Hepatocyte (in vitro differentiated cells): Measurements from ENCODE around the gene BCL2L1. TPM values are rescaled to one million over a fixed set of nuclear protein-coding genes. Genes with fewer than 3 reads are reported as not detected.

ENCODE experiments used
- DNase-seq: peaks from one replicate; pipeline ENCODE4 v3.0.0-alpha.2; 2016; ENCODE audit warnings: low spot score
- H2AFZ ChIP-seq: fragments of 200-600 bp; sonication (generic); 2 replicates; pipeline ENCODE4 v1.6.0; 2016; ENCODE audit warnings: antibody characterized with exemption, mild to moderate bottlenecking
- H3K27ac ChIP-seq: fragments of 200-600 bp; sonication (generic); 2 replicates; pipeline ENCODE4 v1.5.1; 2016; ENCODE audit warnings: mild to moderate bottlenecking
- H3K27me3 ChIP-seq: fragments of 200-600 bp; sonication (generic); 2 replicates; pipeline ENCODE4 v1.6.1; 2016
- H3K36me3 ChIP-seq: fragments of 200-600 bp; sonication (generic); replicated peaks from 2 replicates; pipeline ENCODE4 v1.5.1; 2016; ENCODE audit warnings: low read depth; ENCODE audit not compliant: insufficient read depth
- H3K4me1 ChIP-seq: fragments of 200-600 bp; sonication (generic); 2 replicates; pipeline ENCODE4 v1.5.1; 2016; ENCODE audit warnings: mild to moderate bottlenecking, moderate library complexity; ENCODE audit not compliant: insufficient read depth
- H3K4me2 ChIP-seq: fragments of 200-600 bp; sonication (generic); 2 replicates; pipeline ENCODE4 v1.6.0; 2016
- H3K4me3 ChIP-seq: fragments of 200-600 bp; sonication (generic); 2 replicates; pipeline ENCODE4 v1.5.1; 2016; ENCODE audit warnings: mild to moderate bottlenecking
- H3K79me2 ChIP-seq: fragments of 200-600 bp; sonication (generic); 2 replicates; pipeline ENCODE4 v1.6.0; 2017; ENCODE audit warnings: mild to moderate bottlenecking
- H3K9me2 ChIP-seq: fragments of 200-600 bp; sonication (generic); replicated peaks from 2 replicates; pipeline ENCODE4 v1.6.0; 2017; ENCODE audit warnings: mild to moderate bottlenecking; ENCODE audit not compliant: insufficient read depth
- H3K9me3 ChIP-seq: fragments of 200-600 bp; sonication (generic); 2 replicates; pipeline ENCODE4 v1.5.1; 2016; ENCODE audit warnings: low read depth, mild to moderate bottlenecking
- H4K20me1 ChIP-seq: fragments of 200-600 bp; sonication (generic); 2 replicates; pipeline ENCODE4 v1.6.0; 2016; ENCODE audit warnings: mild to moderate bottlenecking; ENCODE audit not compliant: insufficient read depth, poor library complexity, severe bottlenecking
- CTCF ChIP-seq: fragments of 200-600 bp; sonication (generic); IDR thresholded peaks from 2 replicates; pipeline ENCODE4 v1.5.1; 2016; ENCODE audit warnings: antibody characterized with exemption, mild to moderate bottlenecking; ENCODE audit not compliant: poor library complexity
- EZH2 ChIP-seq: fragments of 200-600 bp; sonication (generic); IDR thresholded peaks from 2 replicates; pipeline ENCODE4 v1.6.1; 2016; ENCODE audit warnings: antibody characterized with exemption, mild to moderate bottlenecking, borderline replicate concordance
- EZH2phosphoT487 ChIP-seq: fragments of 200-600 bp; sonication (generic); IDR thresholded peaks from one replicate; pipeline ENCODE4 v1.6.1; 2018; ENCODE audit warnings: antibody characterized with exemption, mild to moderate bottlenecking, low read depth, moderate library complexity; ENCODE audit not compliant: unreplicated experiment, severe bottlenecking
- WGBS: methylation state at CpG from one replicate; pipeline ENCODE4 v1.1.6; 2016; ENCODE audit warnings: low lambda C conversion rate; ENCODE audit errors: missing lambda C conversion rate; 5-methylcytosine and 5-hydroxymethylcytosine counted together
- polyA plus RNA-seq: library from polyadenylated mRNA; unstranded; fragments of >200 nt; fragmentation: Nextera tagmentation; extraction: Ambion mirVana; gene quantifications from 2 replicates; pipeline ENCODE4 v1.2.1, GENCODE V29; 2016
- total RNA-seq: library from RNA; depleted of rRNA; stranded (reverse); fragments of >200 nt; gene quantifications from 2 replicates; pipeline ENCODE4 v1.2.3, GENCODE V29; 2014

Gene BCL2L1
- total and polyA plus RNA-seq, 2 experiments from 2014 or later: 104 to 139 TPM

GRCh38 chr20:31707994-31708735 lies 14.5 kb downstream of the BCL2L1 start:
- H3K36me3 ChIP-seq: peaks cover 5% of the 10 kb centered on the region
- peak; percentile 64 for DNase-seq
- 72% methylated on average over 2 of the region's 2 CpGs for WGBS

GRCh38 chr20:31707258-31707615 lies 15.4 kb downstream of the BCL2L1 start:
- H3K27me3 ChIP-seq: no peaks in the 10 kb centered on the region
- H3K36me3 ChIP-seq: peaks cover 5% of the 10 kb centered on the region
- H3K79me2 ChIP-seq: peaks cover 91% of the 10 kb centered on the region

More at GRCh38 chr20:31707994-31708735, 14.5 kb downstream of the BCL2L1 start:
- Histone ChIP-seq H3K4me1 (peaks cover 71% of the 10 kb centered on the region), H4K20me1 (no peaks in the 10 kb centered on the region), H3K27me3 (no peaks in the 10 kb centered on the region), H2AFZ (no peak overlapping the region), H3K27ac (peak overlapping the region; percentile 99), H3K4me2 (no peak overlapping the region), H3K9me3 (no peaks in the 10 kb centered on the region), H3K9me2 (no peaks in the 10 kb centered on the region), H3K4me3 (no peak overlapping the region), H3K79me2 (peaks cover 88% of the 10 kb centered on the region)
- TF ChIP-seq EZH2: no peak
- TF ChIP-seq EZH2phosphoT487: no peak
- no peak for TF ChIP-seq CTCF

GRCh38 chr20:31706607-31707257 lies 15.9 kb downstream of the BCL2L1 start:
- Histone ChIP-seq H3K79me2 (peaks cover 91% of the 10 kb centered on the region), H3K4me3 (no peak overlapping the region), H3K4me1 (peaks cover 58% of the 10 kb centered on the region), H2AFZ (no peak overlapping the region), H3K36me3 (peaks cover 5% of the 10 kb centered on the region), H3K9me3 (no peaks in the 10 kb centered on the region), H4K20me1 (no peaks in the 10 kb centered on the region), H3K4me2 (peak overlapping the region; percentile 45), H3K27me3 (no peaks in the 10 kb centered on the region), H3K9me2 (no peaks in the 10 kb centered on the region), H3K27ac (peak overlapping the region; percentile 99)
- 54% methylated on average over 2 of the region's 2 CpGs for WGBS
- peak; percentile 62 for DNase-seq
- TF ChIP-seq EZH2phosphoT487 (no peak), EZH2 (no peak), CTCF (no peak)

More at GRCh38 chr20:31707258-31707615, 15.4 kb downstream of the BCL2L1 start:
- no peak overlapping the region for H3K4me2 ChIP-seq
- 96% methylated on average over 5 of the region's 5 CpGs for WGBS
- H4K20me1 ChIP-seq: no peaks in the 10 kb centered on the region
- peak overlapping the region; percentile 99 for H3K27ac ChIP-seq
- no peaks in the 10 kb centered on the region for H3K9me2 ChIP-seq
- peaks cover 63% of the 10 kb centered on the region for H3K4me1 ChIP-seq
- no peak overlapping the region for H3K4me3 ChIP-seq
- no peak overlapping the region for H2AFZ ChIP-seq
- no peak for TF ChIP-seq EZH2
- TF ChIP-seq CTCF: no peak
- TF ChIP-seq EZH2phosphoT487: no peak
- DNase-seq: no peak
- no peaks in the 10 kb centered on the region for H3K9me3 ChIP-seq
